H1 (cell line): ENCODE measurements around the gene CRADD. TPM values are rescaled to one million over a fixed set of nuclear protein-coding genes. Genes with fewer than 3 reads are reported as not detected.

Experiments used
- CTCF ChIA-PET: fragments of 300-600 bp; sonication (Branson Sonifier 250); formaldehyde crosslinking; loops from one replicate; lab custom pipeline; 2021; ENCODE audit not compliant: partially characterized antibody; lab: Charles Lee
- POLR2A ChIA-PET: fragments of 300-600 bp; sonication (Branson Sonifier 250); formaldehyde crosslinking; loops from one replicate; lab custom pipeline; 2021; ENCODE audit warnings: inconsistent platforms; ENCODE audit not compliant: partially characterized antibody; lab: Charles Lee
- DNase-seq, 2 experiments: peaks; one replicate each; pipeline versions ENCODE4 v3.0.0 to v3.0.0-alpha.2; 2010 to 2022; ENCODE audit warnings: low spot score in 2 of 2, low read depth in 1 of 2, mixed read lengths in 1 of 2
- FAIRE-seq: peaks from 2 replicates; lab custom pipeline; 2011; peaks lifted over from hg19 to GRCh38; lab: Jason Lieb, UNC
- H2AFZ ChIP-seq: 2 replicates; pipeline ENCODE4 v1.8.1; 2012; ENCODE audit warnings: low read length, inconsistent platforms
- H2AK5ac ChIP-seq: 2 replicates; pipeline ENCODE4 v1.6.1; 2013; ENCODE audit warnings: low read depth, low read length
- H2BK120ac ChIP-seq: replicated peaks from 2 replicates; pipeline ENCODE3; 2013; ENCODE audit warnings: low read depth, low read length, inconsistent platforms
- H2BK12ac ChIP-seq: 2 replicates; pipeline ENCODE4 v1.6.1; 2013; ENCODE audit warnings: low read depth, low read length
- H2BK15ac ChIP-seq: 2 replicates; pipeline ENCODE4 v1.6.1; 2013; ENCODE audit warnings: low read length
- H2BK20ac ChIP-seq: 2 replicates; pipeline ENCODE4 v1.6.1; 2013; ENCODE audit warnings: low read length
- H2BK5ac ChIP-seq: 2 replicates; pipeline ENCODE4 v1.6.1; 2013; ENCODE audit warnings: low read depth, low read length
- H3K14ac ChIP-seq: 2 replicates; pipeline ENCODE4 v1.6.1; 2013; ENCODE audit warnings: inconsistent platforms; ENCODE audit not compliant: insufficient read length
- H3K18ac ChIP-seq: 2 replicates; pipeline ENCODE4 v1.6.1; 2013; ENCODE audit warnings: low read length; ENCODE audit errors: extremely low read depth
- H3K23ac ChIP-seq: 2 replicates; pipeline ENCODE4 v1.6.1; 2013; ENCODE audit warnings: inconsistent platforms; ENCODE audit not compliant: insufficient read length
- H3K23me2 ChIP-seq: 2 replicates; pipeline ENCODE4 v1.6.1; 2013; ENCODE audit warnings: low read depth, low read length
- H3K27ac ChIP-seq: 2 replicates; pipeline ENCODE4 v1.6.1; 2011; ENCODE audit warnings: low read depth, low read length, inconsistent platforms
- H3K27me3 ChIP-seq, 4 experiments: replicated peaks in 1 of 4; 1 replicate in 1 of 4; 2 replicates in 3 of 4; pipeline versions ENCODE4 v1.6.1 to v1.8.1; 2011 to 2013; ENCODE audit warnings: low read length in 3 of 4, mild to moderate bottlenecking in 3 of 4, inconsistent platforms in 2 of 4, mixed read lengths in 2 of 4, moderate library complexity in 1 of 4; ENCODE audit not compliant: control insufficient read depth in 3 of 4, insufficient read depth in 3 of 4; ENCODE audit errors: extremely low read depth in 1 of 4
- H3K36me3 ChIP-seq, 4 experiments: 2 replicates each; pipeline versions ENCODE4 v1.6.1 to v1.8.1; 2011 to 2013; ENCODE audit warnings: mild to moderate bottlenecking in 4 of 4, low read length in 3 of 4, moderate library complexity in 2 of 4, control low read depth in 1 of 4, inconsistent platforms in 1 of 4; ENCODE audit not compliant: insufficient read depth in 4 of 4, control insufficient read depth in 2 of 4
- H3K4ac ChIP-seq: replicated peaks from 2 replicates; pipeline ENCODE3; 2013; ENCODE audit warnings: low read length, low read depth, mixed read lengths, inconsistent platforms; ENCODE audit not compliant: insufficient read length
- H3K4me1 ChIP-seq, 4 experiments: replicated peaks in 1 of 4; 1 replicate in 1 of 4; 2 replicates in 3 of 4; pipeline versions ENCODE4 v1.6.1 to v1.8.1; 2011 to 2013; ENCODE audit warnings: low read length in 3 of 4, inconsistent platforms in 2 of 4, mixed read lengths in 1 of 4; ENCODE audit not compliant: insufficient read depth in 4 of 4, control insufficient read depth in 3 of 4
- H3K4me2 ChIP-seq, 2 experiments: 2 replicates each; pipeline versions ENCODE4 v1.6.1 to v1.8.1; 2011 to 2013; ENCODE audit warnings: low read depth in 2 of 2, low read length in 2 of 2, control low read depth in 1 of 2, inconsistent platforms in 1 of 2, mild to moderate bottlenecking in 1 of 2; ENCODE audit not compliant: insufficient read depth in 1 of 2
- H3K4me3 ChIP-seq, 4 experiments: fragments of 200-600, 300-600 bp in 1 of 4; sonication (generic), shearing (Covaris generic), sonication (Bioruptor Twin) in 1 of 4; 2 replicates each; pipeline versions ENCODE4 v1.5.1 to v1.8.1; 2011 to 2016; ENCODE audit warnings: low read length in 4 of 4, low read depth in 3 of 4, control low read depth in 2 of 4, inconsistent platforms in 2 of 4, mild to moderate bottlenecking in 2 of 4, mixed read lengths in 1 of 4, moderate library complexity in 1 of 4; ENCODE audit not compliant: insufficient read depth in 2 of 4; ENCODE audit errors: extremely low read depth in 1 of 4
- H3K56ac ChIP-seq: replicated peaks from 2 replicates; pipeline ENCODE3; 2013; ENCODE audit warnings: low read depth, mild to moderate bottlenecking, mixed read lengths, low read length, inconsistent platforms; ENCODE audit not compliant: insufficient read length
- H3K79me1 ChIP-seq: 2 replicates; pipeline ENCODE4 v1.6.1; 2013; ENCODE audit warnings: low read depth, low read length, control low read depth
- H3K79me2 ChIP-seq, 2 experiments: 2 replicates each; pipeline versions ENCODE4 v1.6.1 to v1.8.1; 2012 to 2013; ENCODE audit warnings: low read length in 2 of 2, mild to moderate bottlenecking in 2 of 2, inconsistent platforms in 1 of 2; ENCODE audit not compliant: insufficient read depth in 2 of 2, control insufficient read depth in 1 of 2
- H3K9ac ChIP-seq, 4 experiments: replicated peaks in 1 of 4; 1 replicate in 1 of 4; 2 replicates in 3 of 4; pipeline versions ENCODE4 v1.6.1 to v1.8.1; 2011 to 2013; ENCODE audit warnings: low read depth in 3 of 4, low read length in 3 of 4, control low read depth in 2 of 4, mild to moderate bottlenecking in 2 of 4, moderate library complexity in 2 of 4, inconsistent platforms in 1 of 4; ENCODE audit errors: extremely low read depth in 1 of 4
- H3K9me3 ChIP-seq, 2 experiments: 2 replicates each; pipeline versions ENCODE4 v1.6.1 to v1.8.1; 2012 to 2013; ENCODE audit warnings: mild to moderate bottlenecking in 2 of 2, moderate library complexity in 2 of 2, control low read depth in 1 of 2, inconsistent platforms in 1 of 2, low read depth in 1 of 2, low read length in 1 of 2, mixed read lengths in 1 of 2; ENCODE audit not compliant: insufficient read depth in 2 of 2
- H4K20me1 ChIP-seq, 2 experiments: replicated peaks in 1 of 2; 2 replicates each; pipeline versions ENCODE3 to v1.8.1; 2011 to 2013; ENCODE audit warnings: inconsistent platforms in 2 of 2, low read length in 2 of 2, mild to moderate bottlenecking in 1 of 2; ENCODE audit not compliant: insufficient read depth in 2 of 2, control insufficient read depth in 1 of 2
- H4K5ac ChIP-seq: 2 replicates; pipeline ENCODE4 v1.6.1; 2013; ENCODE audit warnings: low read length, low read depth, mixed read lengths, inconsistent platforms; ENCODE audit not compliant: insufficient read length
- H4K8ac ChIP-seq: 2 replicates; pipeline ENCODE4 v1.8.0; 2013; ENCODE audit warnings: mild to moderate bottlenecking, moderate library complexity, low read length, inconsistent platforms; ENCODE audit not compliant: insufficient read depth; ENCODE audit errors: extremely low read depth
- H4K91ac ChIP-seq: replicated peaks from 2 replicates; pipeline ENCODE3; 2013; ENCODE audit warnings: low read length, mixed read lengths, inconsistent platforms; ENCODE audit not compliant: insufficient read length
- E2F6 ChIP-seq: IDR thresholded peaks from 2 replicates; pipeline ENCODE4 v1.6.1; 2012; ENCODE audit warnings: inconsistent platforms
- MAFK ChIP-seq: IDR thresholded peaks from 2 replicates; pipeline ENCODE4 v1.6.1; 2012; ENCODE audit warnings: low read depth, mild to moderate bottlenecking, improper control_type of control experiment, low read length
- SRF ChIP-seq: IDR thresholded peaks from 2 replicates; pipeline ENCODE4 v1.6.1; 2011; ENCODE audit warnings: mild to moderate bottlenecking, low read depth, low read length, moderate library complexity
- WGBS, 2 experiments: shearing (Covaris generic) in 1 of 2; methylation state at CpG; one replicate each; pipeline versions ENCODE4 v1.1.6 to v1.1.7; 2013 to 2015; ENCODE audit warnings: low lambda C conversion rate in 2 of 2, mixed read lengths in 2 of 2, inconsistent platforms in 1 of 2, low coverage in 1 of 2, missing lambda C conversion rate in 1 of 2; ENCODE audit not compliant: insufficient replicate concordance in 2 of 2, insufficient coverage in 1 of 2, insufficient read length in 1 of 2; ENCODE audit errors: extremely low coverage in 1 of 2, missing lambda C conversion rate in 1 of 2; 5-methylcytosine and 5-hydroxymethylcytosine counted together
- polyA plus RNA-seq, 7 experiments: library from polyadenylated mRNA; depleted of rRNA in 3 of 7; stranded (reverse) in 5 of 7; unstranded in 2 of 7; fragments of >200 nt in 5 of 7; fragments of 200-250 nt in 2 of 7; gene quantifications; 1 replicate in 5 of 7; 2 replicates in 1 of 7; 4 replicates in 1 of 7; pipeline versions ENCODE4 v1.2.1 to v1.2.3, GENCODE V29; 2011 to 2013; ENCODE audit warnings: missing spikeins in 2 of 7, mixed read lengths in 2 of 7
- total RNA-seq: library from RNA; stranded (reverse); fragmentation: NEBNext Ultra II Directional; extraction: Animal tissue kit (Norgen Biotek cat#: 25700); gene quantifications from 2 replicates; pipeline ENCODE4 v1.2.1, GENCODE V29; 2021

The CRADD gene
- total and polyA plus RNA-seq, 2 of the 8 experiments (the other 6 are each of a cell fraction or from before 2014, with no cell fraction given), result 8.1 to 15.4 TPM

- no peak overlapping the region for H3K4me2 ChIP-seq
- H2BK20ac ChIP-seq, result no peak overlapping the region
- FAIRE-seq (no peak), DNase-seq (no peak)
- POLR2A ChIA-PET, result no interaction called here
- no peak overlapping the region for H3K14ac ChIP-seq
- H3K18ac ChIP-seq, result no peak overlapping the region
- H4K5ac ChIP-seq, result no peak overlapping the region
- H3K23ac ChIP-seq, result no peak overlapping the region
- H3K56ac ChIP-seq, result no peak overlapping the region
- no peak overlapping the region for H4K91ac ChIP-seq
- H4K20me1 ChIP-seq, result no peaks in the 10 kb centered on the region
- 0 out of 4 replicates have a peak, but pooled peaks cover 0 to 5% of the 10 kb centered on the region in 2 experiments for H3K9me3 ChIP-seq
- no peak overlapping the region for H2BK120ac ChIP-seq
- no peak overlapping the region for H2AK5ac ChIP-seq
- no peak overlapping the region for H2BK12ac ChIP-seq
- H3K79me2 ChIP-seq, result no peaks in the 10 kb centered on the region
- no peaks in the 10 kb centered on the region for H3K36me3 ChIP-seq
- no peaks in the 10 kb centered on the region for H3K79me1 ChIP-seq
- TF ChIP-seq SRF, result no peak
- TF ChIP-seq E2F6, result no peak
- TF ChIP-seq MAFK, result peak; percentile 86
- no peak overlapping the region for H4K8ac ChIP-seq
- no peaks in the 10 kb centered on the region for H3K27me3 ChIP-seq
- WGBS, 2 experiments, result 90% methylated on average over 6 of the region's 6 CpGs; no CpG with 5 or more reads in 1 of the 2 experiments
- no peak overlapping the region for H3K4me3 ChIP-seq
- H3K4me1 ChIP-seq, result peaks cover 0 to 8% (median 4%) of the 10 kb centered on the region in 4 experiments; a peak in 3 of 7 replicates
- no peak overlapping the region for H2BK15ac ChIP-seq
- no peak overlapping the region for H2BK5ac ChIP-seq
- peaks cover 5% of the 10 kb centered on the region; the same call in 1 of the 2 replicates for H3K23me2 ChIP-seq
- no peak overlapping the region for H3K27ac ChIP-seq
- 0 out of 2 replicates have a peak overlapping the region, but pooled peaks have one; percentile 9 for H2AFZ ChIP-seq
- CTCF ChIA-PET, result no interaction called here
- H3K9ac ChIP-seq, result no peak overlapping the region
- H3K4ac ChIP-seq, result no peak overlapping the region
These were observed 2.8 kb upstream of the CRADD start for GRCh38 chr12:93674386-93674785.
